K562 (cell line): ENCODE data around the gene CCNQ. TPM values are rescaled to one million over a fixed set of nuclear protein-coding genes. Genes with fewer than 3 reads are reported as not detected.

Source experiments
- CCNT2 ChIP-seq: IDR thresholded peaks from 2 replicates; pipeline ENCODE4 v1.6.1; 2011; ENCODE audit warnings: borderline replicate concordance, low read depth, mild to moderate bottlenecking, moderate library complexity, mixed read lengths, low read length; ENCODE audit not compliant: insufficient read length; ENCODE audit errors: extremely low read depth
- CXXC5 ChIP-seq: fragments of 250-450 bp; sonication (Bioruptor Pico); IDR thresholded peaks from 2 replicates; pipeline ENCODE4 v1.8.0; 2022; ENCODE audit warnings: inconsistent platforms, mild to moderate bottlenecking, moderate library complexity
- GTF2F1 ChIP-seq: IDR thresholded peaks from 2 replicates; pipeline ENCODE4 v1.6.1; 2011; ENCODE audit warnings: low read depth, low read length, improper control_type of control experiment
- KAT7 ChIP-seq: sonication (generic); formaldehyde crosslinking; IDR thresholded peaks from 2 replicates; pipeline ENCODE4 v1.8.0; 2022; ENCODE audit warnings: missing genetic modification reagents, mild to moderate bottlenecking, borderline replicate concordance
- PHF21A ChIP-seq: fragments of 450-650 bp; IDR thresholded peaks from 2 replicates; pipeline ENCODE4 v1.6.1; 2017; ENCODE audit warnings: low read depth, borderline replicate concordance
- PHF8 ChIP-seq: fragments of 200-600 bp; sonication (generic); IDR thresholded peaks from 2 replicates; pipeline ENCODE4 v1.6.1; 2012; ENCODE audit warnings: mixed run types, mild to moderate bottlenecking, inconsistent platforms, low read length, moderate library complexity, borderline replicate concordance
- POLR2G ChIP-seq: fragments of 200-400 bp; formaldehyde crosslinking; IDR thresholded peaks from 2 replicates; pipeline ENCODE4 v1.6.1; 2017; ENCODE audit warnings: low read depth, mild to moderate bottlenecking, antibody characterized with exemption, low read length, moderate library complexity
- POU5F1 ChIP-seq: fragments of 150-350 bp; IDR thresholded peaks from 2 replicates; pipeline ENCODE4 v1.6.1; 2014; ENCODE audit warnings: borderline replicate concordance, low read length, low read depth, mild to moderate bottlenecking; ENCODE audit not compliant: partially characterized antibody
- PTBP1 ChIP-seq: fragments of 200-400 bp; formaldehyde crosslinking; IDR thresholded peaks from 2 replicates; pipeline ENCODE4 v1.6.1; 2017; ENCODE audit warnings: low read depth, low read length
- RBFOX2 ChIP-seq: fragments of 200-400 bp; formaldehyde crosslinking; IDR thresholded peaks from 2 replicates; pipeline ENCODE4 v1.6.1; 2017; ENCODE audit warnings: low read depth, mild to moderate bottlenecking, low read length, moderate library complexity
- SAFB ChIP-seq: fragments of 200-400 bp; formaldehyde crosslinking; IDR thresholded peaks from 2 replicates; pipeline ENCODE4 v1.6.1; 2017; ENCODE audit warnings: low read depth, low read length, borderline replicate concordance
- SIN3A ChIP-seq, 2 experiments: fragments of 150-350 bp in 1 of 2; IDR thresholded peaks; 2 replicates each; pipeline ENCODE4 v1.6.1; 2011 to 2016; ENCODE audit warnings: borderline replicate concordance in 2 of 2, low read depth in 2 of 2, low read length in 2 of 2, mild to moderate bottlenecking in 2 of 2, moderate library complexity in 2 of 2; ENCODE audit not compliant: control insufficient read depth in 1 of 2
- TCFL5 ChIP-seq: fragments of 250-450 bp; sonication (Bioruptor Pico); conservative IDR thresholded peaks from 2 replicates; pipeline ENCODE4 v1.6.1; 2021; ENCODE audit warnings: mild to moderate bottlenecking, moderate library complexity, matching md5 sums
- ZBTB7A ChIP-seq: IDR thresholded peaks from 2 replicates; pipeline ENCODE4 v1.6.1; 2011; ENCODE audit warnings: low read depth, mild to moderate bottlenecking, low read length, moderate library complexity, borderline replicate concordance; ENCODE audit not compliant: control insufficient read depth
- ZNF175 ChIP-seq: fragments of 200-800 bp; sonication (Bioruptor generic); IDR thresholded peaks from 2 replicates; pipeline ENCODE4 v1.6.1; 2016; ENCODE audit warnings: low read depth, mild to moderate bottlenecking, missing genetic modification characterization, missing compliant biosample characterization
- polyA plus RNA-seq, 8 experiments: library from polyadenylated mRNA; depleted of rRNA in 4 of 8; stranded (reverse) in 5 of 8; unstranded in 3 of 8; fragments of >200 nt; fragmentation: Nextera tagmentation in 2 of 8; fragmentation: Illumina TruSeq in 1 of 8; extraction: Ambion mirVana in 2 of 8; extraction: Trizol in 1 of 8; gene quantifications; 2 replicates each; pipeline versions ENCODE4 v1.2.1 to v1.2.3, GENCODE V29; 2011 to 2014; ENCODE audit warnings: inconsistent platforms in 1 of 8, missing spikeins in 1 of 8
- total RNA-seq, 7 experiments: library from RNA; depleted of rRNA in 6 of 7; stranded (reverse); fragments of >200 nt in 6 of 7; fragmentation: Illumina TruSeq in 2 of 7; extraction: Trizol in 2 of 7; gene quantifications; 2 replicates each; pipeline versions ENCODE4 v1.2.1 to v1.2.3, GENCODE V29; 2011 to 2021; ENCODE audit warnings: low replicate concordance in 1 of 7
- TF ChIP-seq, protein P1 (sequence below): fragments of 450-650 bp; IDR thresholded peaks from 2 replicates; pipeline ENCODE4 v1.6.1; 2016; ENCODE audit warnings: borderline replicate concordance
- TF ChIP-seq, protein P2 (sequence below), 2 experiments: fragments of 150-350 bp in 1 of 2; IDR thresholded peaks; 2 replicates each; pipeline ENCODE4 v1.6.1; 2012 to 2016; ENCODE audit warnings: low read depth in 2 of 2, low read length in 2 of 2, mild to moderate bottlenecking in 1 of 2, moderate library complexity in 1 of 2
- TF ChIP-seq, protein P3 (sequence below), 2 experiments: fragments of 450-650 bp; conservative IDR thresholded peaks; 2 replicates each; pipeline ENCODE4 v1.6.1; 2017; ENCODE audit warnings: mild to moderate bottlenecking in 2 of 2, moderate library complexity in 2 of 2

CCNQ gene
- total and polyA plus RNA-seq, 9 of the 15 experiments (the other 6 are each of a cell fraction or from before 2014, with no cell fraction given): 0.92 to 53.8 (median 25.3) TPM

DNA sequence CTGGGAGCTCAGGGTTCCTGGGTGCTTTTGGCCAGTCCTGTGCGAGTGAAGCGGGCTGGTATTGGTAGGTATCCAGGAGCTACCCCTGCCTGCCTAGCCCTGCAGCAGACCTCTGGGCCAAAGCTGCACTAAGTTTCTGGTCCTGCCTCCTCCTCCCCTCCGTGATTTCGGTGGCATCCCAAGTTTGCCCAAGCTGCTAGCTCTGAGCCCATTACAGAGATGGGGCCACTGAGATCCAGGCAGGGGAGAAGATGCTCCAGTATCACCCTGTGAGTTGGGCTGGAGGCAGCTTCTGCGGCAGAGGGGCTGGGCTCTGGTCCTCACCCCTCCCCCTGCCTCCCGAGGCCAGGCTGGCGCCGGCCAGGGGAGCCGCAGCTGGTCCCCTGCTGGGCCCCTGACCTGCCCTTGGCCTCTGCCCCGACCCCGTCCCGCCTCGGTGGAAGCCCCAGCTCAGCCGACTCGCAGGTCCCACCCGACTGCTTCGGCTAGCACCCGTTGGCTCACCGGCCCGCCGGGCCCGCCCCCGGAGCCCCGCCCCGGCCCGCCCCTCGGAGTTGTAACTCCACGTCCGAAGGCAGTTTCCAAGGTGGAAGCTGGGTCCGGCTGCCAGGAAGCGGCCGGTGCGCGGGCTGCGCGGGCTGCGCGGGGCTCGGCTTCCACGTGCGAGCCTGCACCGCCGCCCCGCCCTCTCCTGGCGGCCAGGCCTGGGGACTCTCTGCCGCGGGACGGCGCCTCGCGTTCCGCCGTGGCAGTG lies 47.9 kb upstream of the CCNQ start, which contains the start of gene DUSP9 (continued):
- TF ChIP-seq, protein P1, sequence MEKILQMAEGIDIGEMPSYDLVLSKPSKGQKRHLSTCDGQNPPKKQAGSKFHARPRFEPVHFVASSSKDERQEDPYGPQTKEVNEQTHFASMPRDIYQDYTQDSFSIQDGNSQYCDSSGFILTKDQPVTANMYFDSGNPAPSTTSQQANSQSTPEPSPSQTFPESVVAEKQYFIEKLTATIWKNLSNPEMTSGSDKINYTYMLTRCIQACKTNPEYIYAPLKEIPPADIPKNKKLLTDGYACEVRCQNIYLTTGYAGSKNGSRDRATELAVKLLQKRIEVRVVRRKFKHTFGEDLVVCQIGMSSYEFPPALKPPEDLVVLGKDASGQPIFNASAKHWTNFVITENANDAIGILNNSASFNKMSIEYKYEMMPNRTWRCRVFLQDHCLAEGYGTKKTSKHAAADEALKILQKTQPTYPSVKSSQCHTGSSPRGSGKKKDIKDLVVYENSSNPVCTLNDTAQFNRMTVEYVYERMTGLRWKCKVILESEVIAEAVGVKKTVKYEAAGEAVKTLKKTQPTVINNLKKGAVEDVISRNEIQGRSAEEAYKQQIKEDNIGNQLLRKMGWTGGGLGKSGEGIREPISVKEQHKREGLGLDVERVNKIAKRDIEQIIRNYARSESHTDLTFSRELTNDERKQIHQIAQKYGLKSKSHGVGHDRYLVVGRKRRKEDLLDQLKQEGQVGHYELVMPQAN: no peak
- TF ChIP-seq ZBTB7A (peak; percentile 16; the same call in 1 of the 2 replicates), CXXC5 (peak; percentile 57), SAFB (0 out of 2 replicates have a peak, but pooled peaks have one; percentile 34), CCNT2 (peak; percentile 45), GTF2F1 (no peak), POLR2G (peak; percentile 69), POU5F1 (no peak), ZNF175 (CRISPR knock-in tag) (no peak), PHF21A (no peak), SIN3A (IDR thresholded peaks at IDR 0.05; ENCODE audit: borderline replicate concordance in 2 of 2, control insufficient read depth in 1 of 2, low read depth in 2 of 2, low read length in 2 of 2) (peak in 1 of 2 experiments; percentile 33; a peak in 1 of 4 replicates), PHF8 (peak; percentile 47; the same call in 1 of the 2 replicates), PTBP1 (0 out of 2 replicates have a peak, but pooled peaks have one; percentile 25), KAT7 (CRISPR knock-in tag) (no peak), TCFL5 (no peak), RBFOX2 (peak; percentile 40; the same call in 1 of the 2 replicates)
- TF ChIP-seq, protein P2, sequence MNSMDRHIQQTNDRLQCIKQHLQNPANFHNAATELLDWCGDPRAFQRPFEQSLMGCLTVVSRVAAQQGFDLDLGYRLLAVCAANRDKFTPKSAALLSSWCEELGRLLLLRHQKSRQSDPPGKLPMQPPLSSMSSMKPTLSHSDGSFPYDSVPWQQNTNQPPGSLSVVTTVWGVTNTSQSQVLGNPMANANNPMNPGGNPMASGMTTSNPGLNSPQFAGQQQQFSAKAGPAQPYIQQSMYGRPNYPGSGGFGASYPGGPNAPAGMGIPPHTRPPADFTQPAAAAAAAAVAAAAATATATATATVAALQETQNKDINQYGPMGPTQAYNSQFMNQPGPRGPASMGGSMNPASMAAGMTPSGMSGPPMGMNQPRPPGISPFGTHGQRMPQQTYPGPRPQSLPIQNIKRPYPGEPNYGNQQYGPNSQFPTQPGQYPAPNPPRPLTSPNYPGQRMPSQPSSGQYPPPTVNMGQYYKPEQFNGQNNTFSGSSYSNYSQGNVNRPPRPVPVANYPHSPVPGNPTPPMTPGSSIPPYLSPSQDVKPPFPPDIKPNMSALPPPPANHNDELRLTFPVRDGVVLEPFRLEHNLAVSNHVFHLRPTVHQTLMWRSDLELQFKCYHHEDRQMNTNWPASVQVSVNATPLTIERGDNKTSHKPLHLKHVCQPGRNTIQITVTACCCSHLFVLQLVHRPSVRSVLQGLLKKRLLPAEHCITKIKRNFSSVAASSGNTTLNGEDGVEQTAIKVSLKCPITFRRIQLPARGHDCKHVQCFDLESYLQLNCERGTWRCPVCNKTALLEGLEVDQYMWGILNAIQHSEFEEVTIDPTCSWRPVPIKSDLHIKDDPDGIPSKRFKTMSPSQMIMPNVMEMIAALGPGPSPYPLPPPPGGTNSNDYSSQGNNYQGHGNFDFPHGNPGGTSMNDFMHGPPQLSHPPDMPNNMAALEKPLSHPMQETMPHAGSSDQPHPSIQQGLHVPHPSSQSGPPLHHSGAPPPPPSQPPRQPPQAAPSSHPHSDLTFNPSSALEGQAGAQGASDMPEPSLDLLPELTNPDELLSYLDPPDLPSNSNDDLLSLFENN (IDR thresholded peaks at IDR 0.05; ENCODE audit: low read depth in 2 of 2, low read length in 2 of 2): no peak
- TF ChIP-seq, protein P3, sequence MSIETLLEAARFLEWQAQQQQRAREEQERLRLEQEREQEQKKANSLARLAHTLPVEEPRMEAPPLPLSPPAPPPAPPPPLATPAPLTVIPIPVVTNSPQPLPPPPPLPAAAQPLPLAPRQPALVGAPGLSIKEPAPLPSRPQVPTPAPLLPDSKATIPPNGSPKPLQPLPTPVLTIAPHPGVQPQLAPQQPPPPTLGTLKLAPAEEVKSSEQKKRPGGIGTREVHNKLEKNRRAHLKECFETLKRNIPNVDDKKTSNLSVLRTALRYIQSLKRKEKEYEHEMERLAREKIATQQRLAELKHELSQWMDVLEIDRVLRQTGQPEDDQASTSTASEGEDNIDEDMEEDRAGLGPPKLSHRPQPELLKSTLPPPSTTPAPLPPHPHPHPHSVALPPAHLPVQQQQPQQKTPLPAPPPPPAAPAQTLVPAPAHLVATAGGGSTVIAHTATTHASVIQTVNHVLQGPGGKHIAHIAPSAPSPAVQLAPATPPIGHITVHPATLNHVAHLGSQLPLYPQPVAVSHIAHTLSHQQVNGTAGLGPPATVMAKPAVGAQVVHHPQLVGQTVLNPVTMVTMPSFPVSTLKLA (conservative IDR thresholded peaks at IDR 0.05): 0 out of 4 replicates have a peak, but pooled peaks of 1 of the 2 experiments have one; percentile 34
